ENCODE measurements around the gene RTF1. TPM values are rescaled to one million over a fixed set of nuclear protein-coding genes. Genes with fewer than 3 reads are reported as not detected.
"Not testable (repeated sequence)": the region's sequence is repeated elsewhere in the genome, so short reads cannot be mapped to it uniquely, and the experiment has no call there.

The RTF1 gene
- polyA plus RNA-seq, 3 donors = 11.2 to 19.1 (median 15.0) TPM

DNA sequence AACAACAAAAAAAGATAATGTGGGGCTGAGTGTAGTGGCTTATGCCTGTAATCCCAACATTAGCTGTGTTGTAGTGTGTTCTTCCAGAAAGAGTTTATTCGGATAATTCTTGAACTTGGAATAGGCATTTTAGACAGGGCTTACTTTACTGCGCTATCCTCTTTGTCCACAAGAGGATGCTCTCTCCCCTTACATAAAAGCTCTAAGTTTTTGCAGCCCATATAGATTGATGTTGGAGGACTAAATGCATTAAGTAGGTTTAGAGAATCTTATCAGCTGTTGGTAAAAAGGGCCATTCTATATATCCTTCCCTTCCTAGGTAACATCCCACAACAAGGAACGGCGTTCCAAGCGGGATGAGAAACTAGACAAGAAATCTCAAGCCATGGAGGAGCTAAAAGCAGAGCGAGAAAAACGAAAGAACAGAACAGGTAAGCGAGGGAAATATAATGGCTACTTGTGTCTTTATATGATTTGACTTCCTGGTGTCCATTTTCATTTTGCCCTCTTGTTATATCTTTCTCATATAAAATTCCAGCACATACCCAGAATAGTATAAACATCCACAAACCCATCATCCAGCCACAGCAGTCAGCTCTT lies 49.0 kb downstream of the RTF1 start:
- Histone ChIP-seq H3K36me3 (replicated peaks in 1 of 2; ENCODE audit: control insufficient read depth in 1 of 2, insufficient read depth in 2 of 2, low read length in 2 of 2) (peaks cover 51 to 80% of the 10 kb centered on the region in 2 donors), H4K20me1 (ENCODE audit: insufficient read depth, low read length) (no peaks in the 10 kb centered on the region), H2AFZ (ENCODE audit: insufficient read depth, low read depth, low read length, poor library complexity, severe bottlenecking) (no peak overlapping the region), H3K4me3 (replicated peaks in 1 of 3; ENCODE audit: low read depth in 2 of 3, low read length in 3 of 3) (no peak overlapping the region), H3K27ac (ENCODE audit: low read depth in 1 of 2, low read length in 2 of 2) (no peak overlapping the region), H3K4me1 (ENCODE audit: control insufficient read depth in 1 of 2, insufficient read depth in 2 of 2, low read length in 2 of 2) (peaks cover 4 to 5% of the 10 kb centered on the region in 2 donors), H3K4me2 (replicated peaks; ENCODE audit: extremely low read depth, low read length, poor library complexity, severe bottlenecking) (no peak overlapping the region), H3K9me3 (replicated peaks in 1 of 2; ENCODE audit: control insufficient read depth in 1 of 2, insufficient read depth in 1 of 2, low read length in 2 of 2) (no peaks in the 10 kb centered on the region), H3K9ac (ENCODE audit: insufficient read depth, low read length, poor library complexity, severe bottlenecking) (no peak overlapping the region), H3K79me2 (ENCODE audit: insufficient read depth, low read length) (no peaks in the 10 kb centered on the region), H3K27me3 (ENCODE audit: control insufficient read depth in 2 of 2, insufficient read depth in 2 of 2, low read length in 2 of 2) (no peaks in the 10 kb centered on the region)
- intact Hi-C loops (cut with micrococcal nuclease) = no loop called here
- H3K9me3 Mint-ChIP-seq = peaks cover 0 to 3% (median 0%) of the 10 kb centered on the region in 7 donors
- H3K4me1 Mint-ChIP-seq = peaks cover 8% of the 10 kb centered on the region
- DNase-seq = peak in 2 of 3 donors; percentile 12
- H3K27ac Mint-ChIP-seq = peak overlapping the region in 1 of 7 donors; percentile 18
- peaks cover 0 to 1% (median 0%) of the 10 kb centered on the region in 3 donors for H3K27me3 Mint-ChIP-seq (ENCODE audit: low read depth in 3 of 3)
- WGBS (ENCODE audit: insufficient coverage) = no CpG with 5 or more reads among the region's 8 CpGs
- no peak overlapping the region for H3K4me3 Mint-ChIP-seq
- TF ChIP-seq, protein P1, sequence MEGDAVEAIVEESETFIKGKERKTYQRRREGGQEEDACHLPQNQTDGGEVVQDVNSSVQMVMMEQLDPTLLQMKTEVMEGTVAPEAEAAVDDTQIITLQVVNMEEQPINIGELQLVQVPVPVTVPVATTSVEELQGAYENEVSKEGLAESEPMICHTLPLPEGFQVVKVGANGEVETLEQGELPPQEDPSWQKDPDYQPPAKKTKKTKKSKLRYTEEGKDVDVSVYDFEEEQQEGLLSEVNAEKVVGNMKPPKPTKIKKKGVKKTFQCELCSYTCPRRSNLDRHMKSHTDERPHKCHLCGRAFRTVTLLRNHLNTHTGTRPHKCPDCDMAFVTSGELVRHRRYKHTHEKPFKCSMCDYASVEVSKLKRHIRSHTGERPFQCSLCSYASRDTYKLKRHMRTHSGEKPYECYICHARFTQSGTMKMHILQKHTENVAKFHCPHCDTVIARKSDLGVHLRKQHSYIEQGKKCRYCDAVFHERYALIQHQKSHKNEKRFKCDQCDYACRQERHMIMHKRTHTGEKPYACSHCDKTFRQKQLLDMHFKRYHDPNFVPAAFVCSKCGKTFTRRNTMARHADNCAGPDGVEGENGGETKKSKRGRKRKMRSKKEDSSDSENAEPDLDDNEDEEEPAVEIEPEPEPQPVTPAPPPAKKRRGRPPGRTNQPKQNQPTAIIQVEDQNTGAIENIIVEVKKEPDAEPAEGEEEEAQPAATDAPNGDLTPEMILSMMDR (IDR thresholded peaks at IDR 0.05) = peak; percentile 88
- H3K36me3 Mint-ChIP-seq = peaks cover 64 to 84% of the 10 kb centered on the region in 2 donors

DNA sequence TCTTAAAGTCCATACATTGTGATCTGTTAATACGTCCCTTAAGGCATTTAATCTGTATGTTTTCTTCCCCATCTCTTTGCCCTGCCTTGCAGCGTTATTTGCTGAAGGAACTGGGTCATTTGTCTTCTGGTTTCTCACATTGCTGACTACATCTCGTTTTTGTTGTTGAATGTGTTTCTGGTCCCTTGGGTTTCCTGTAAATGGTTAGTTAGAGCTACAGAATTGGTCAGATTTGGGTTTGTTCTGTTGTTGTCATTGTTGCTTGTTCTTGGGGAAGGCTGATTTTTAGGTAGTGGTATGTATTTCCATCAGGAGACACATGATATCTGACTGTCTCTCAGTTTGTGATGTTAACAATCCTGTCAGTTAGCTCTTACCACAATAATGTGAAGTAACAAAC lies 49.8 kb downstream of the RTF1 start:
- H2AFZ ChIP-seq (ENCODE audit: insufficient read depth, low read depth, low read length, poor library complexity, severe bottlenecking) = no peak overlapping the region
- H3K4me1 ChIP-seq (ENCODE audit: control insufficient read depth in 1 of 2, insufficient read depth in 2 of 2, low read length in 2 of 2) = peaks cover 4 to 5% of the 10 kb centered on the region in 2 donors
- no peaks in the 10 kb centered on the region for H3K79me2 ChIP-seq (ENCODE audit: insufficient read depth, low read length)
- TF ChIP-seq, protein P1 (IDR thresholded peaks at IDR 0.05) = no peak
- intact Hi-C loops (cut with micrococcal nuclease) = no loop called here
- no peaks in the 10 kb centered on the region for H3K9me3 ChIP-seq (replicated peaks in 1 of 2; ENCODE audit: control insufficient read depth in 1 of 2, insufficient read depth in 1 of 2, low read length in 2 of 2)
- H3K27me3 Mint-ChIP-seq (ENCODE audit: low read depth in 3 of 3) = peaks cover 0 to 1% (median 0%) of the 10 kb centered on the region in 3 donors
- H3K36me3 ChIP-seq (replicated peaks in 1 of 2; ENCODE audit: control insufficient read depth in 1 of 2, insufficient read depth in 2 of 2, low read length in 2 of 2) = peaks cover 59 to 88% of the 10 kb centered on the region in 2 donors
- H3K27me3 ChIP-seq (ENCODE audit: control insufficient read depth in 2 of 2, insufficient read depth in 2 of 2, low read length in 2 of 2) = no peaks in the 10 kb centered on the region
- H3K4me3 ChIP-seq (replicated peaks in 1 of 3; ENCODE audit: low read depth in 2 of 3, low read length in 3 of 3) = no peak overlapping the region
- no peaks in the 10 kb centered on the region for H3K9me3 Mint-ChIP-seq
- no peaks in the 10 kb centered on the region for H4K20me1 ChIP-seq (ENCODE audit: insufficient read depth, low read length)
- H3K27ac ChIP-seq (ENCODE audit: low read depth in 1 of 2, low read length in 2 of 2) = no peak overlapping the region
- no peak overlapping the region for H3K4me3 Mint-ChIP-seq
- no CpG with 5 or more reads among the region's 3 CpGs for WGBS (ENCODE audit: insufficient coverage)
- no peak for DNase-seq
- H3K4me1 Mint-ChIP-seq = peaks cover 8% of the 10 kb centered on the region
- H3K4me2 ChIP-seq (replicated peaks; ENCODE audit: extremely low read depth, low read length, poor library complexity, severe bottlenecking) = no peak overlapping the region
- no peak overlapping the region for H3K27ac Mint-ChIP-seq
- H3K36me3 Mint-ChIP-seq = peaks cover 70 to 88% of the 10 kb centered on the region in 2 donors
- no peak overlapping the region for H3K9ac ChIP-seq (ENCODE audit: insufficient read depth, low read length, poor library complexity, severe bottlenecking)

GRCh38 chr15:41469644-41470043 lies 52.7 kb downstream of the RTF1 start:
- Mint-ChIP-seq H3K27ac (peak overlapping the region in 1 of 7 donors; percentile 10), H3K36me3 (peaks cover 68 to 95% of the 10 kb centered on the region in 2 donors)
- H3K27me3 Mint-ChIP-seq (ENCODE audit: low read depth in 3 of 3); H3K4me3 Mint-ChIP-seq; H3K27me3 ChIP-seq (ENCODE audit: control insufficient read depth in 2 of 2, insufficient read depth in 2 of 2, low read length in 2 of 2); H3K4me2 ChIP-seq (replicated peaks; ENCODE audit: extremely low read depth, low read length, poor library complexity, severe bottlenecking); H3K79me2 ChIP-seq (ENCODE audit: insufficient read depth, low read length); H3K9ac ChIP-seq (ENCODE audit: insufficient read depth, low read length, poor library complexity, severe bottlenecking); H3K4me1 ChIP-seq (ENCODE audit: control insufficient read depth in 1 of 2, insufficient read depth in 2 of 2, low read length in 2 of 2); H3K9me3 ChIP-seq (replicated peaks in 1 of 2; ENCODE audit: control insufficient read depth in 1 of 2, insufficient read depth in 1 of 2, low read length in 2 of 2); H2AFZ ChIP-seq (ENCODE audit: insufficient read depth, low read depth, low read length, poor library complexity, severe bottlenecking); H4K20me1 ChIP-seq (ENCODE audit: insufficient read depth, low read length); H3K4me3 ChIP-seq (replicated peaks in 1 of 3; ENCODE audit: low read depth in 2 of 3, low read length in 3 of 3); H3K27ac ChIP-seq (ENCODE audit: low read depth in 1 of 2, low read length in 2 of 2); DNase-seq; H3K4me1 Mint-ChIP-seq; intact Hi-C loops (cut with micrococcal nuclease); H3K9me3 Mint-ChIP-seq: not testable (repeated sequence)
- H3K36me3 ChIP-seq (replicated peaks in 1 of 2; ENCODE audit: control insufficient read depth in 1 of 2, insufficient read depth in 2 of 2, low read length in 2 of 2) = peaks cover 71 to 95% of the 10 kb centered on the region in 2 donors
- WGBS (ENCODE audit: insufficient coverage) = 100% methylated on average over 2 of the region's 6 CpGs

Measured in CD14-positive monocyte (primary cell).